ENCODE results near the gene CMC4.
A peak's percentile ranks its signal among the peaks of the same experiment; 100 is the strongest.

Gene CMC4

GRCh38 chrX:155094468-155095061 lies 23.6 kb upstream of the CMC4 start:
- peak; percentile 35 for TF ChIP-seq CTCF (IDR thresholded peaks at IDR 0.05)
- no peak overlapping the region for H3K27ac ChIP-seq
- DNase-seq (ENCODE audit: low spot score) = no peak

GRCh38 chrX:155086961-155087735 lies 16.2 kb upstream of the CMC4 start:
- H3K27ac ChIP-seq = no peak overlapping the region
- DNase-seq (ENCODE audit: low spot score) = no peak
- no peak for TF ChIP-seq CTCF (IDR thresholded peaks at IDR 0.05)
- H3K4me3 ChIP-seq = no peak overlapping the region

More at GRCh38 chrX:155094468-155095061, 23.6 kb upstream of the CMC4 start:
- no peak overlapping the region for H3K4me3 ChIP-seq

- DNase-seq (ENCODE audit: low spot score) = no peak
- no peak overlapping the region for H3K27ac ChIP-seq
- H3K4me3 ChIP-seq = no peak overlapping the region
- no peak for TF ChIP-seq CTCF (IDR thresholded peaks at IDR 0.05)
Observed at GRCh38 chrX:155086202-155086840, 15.4 kb upstream of the CMC4 start.

GRCh38 chrX:155071694-155072280 lies 851 bp upstream of the CMC4 start:
- TF ChIP-seq CTCF (IDR thresholded peaks at IDR 0.05) = no peak
- Histone ChIP-seq H3K27ac (peak overlapping the region; percentile 15 to 89), H3K4me3 (peak overlapping the region; percentile 80)
- DNase-seq (ENCODE audit: low spot score) = peak; percentile 78

- no peak for DNase-seq (ENCODE audit: low spot score)
- peak overlapping the region; percentile 80 for H3K4me3 ChIP-seq
- no peak for TF ChIP-seq CTCF (IDR thresholded peaks at IDR 0.05)
- H3K27ac ChIP-seq = peak overlapping the region; percentile 74 to 89
Observed at GRCh38 chrX:155070663-155070974, 317 bp downstream of the CMC4 start.

- DNase-seq (ENCODE audit: low spot score) = no peak
- peak overlapping the region; percentile 80 for H3K4me3 ChIP-seq
- no peak for TF ChIP-seq CTCF (IDR thresholded peaks at IDR 0.05)
- H3K27ac ChIP-seq = peak overlapping the region in 1 of 2 donors; percentile 74
Observed at GRCh38 chrX:155070038-155070437, 898 bp downstream of the CMC4 start.
